Iris pigment epithelial cell (primary cell): Measurements from ENCODE around the gene PRKCB.
"Not testable (repeated sequence)": the region's sequence is repeated elsewhere in the genome, so short reads cannot be mapped to it uniquely, and the experiment has no call there.

Experiments used
- DNase-seq: peaks from one replicate; pipeline ENCODE4 v3.0.0-alpha.2; 2011; ENCODE audit warnings: low read depth

The PRKCB gene

GRCh38 chr16:24098896-24099295, 263.1 kb downstream of the PRKCB start:
- no peak for DNase-seq

- no peak for DNase-seq
These were observed 265.6 kb downstream of the PRKCB start for GRCh38 chr16:24101431-24101830.

GRCh38 chr16:24102209-24102660, 266.5 kb downstream of the PRKCB start:
- DNase-seq = no peak

- not testable (repeated sequence) for DNase-seq
These were observed 269.7 kb downstream of the PRKCB start for GRCh38 chr16:24105471-24105870.

DNA sequence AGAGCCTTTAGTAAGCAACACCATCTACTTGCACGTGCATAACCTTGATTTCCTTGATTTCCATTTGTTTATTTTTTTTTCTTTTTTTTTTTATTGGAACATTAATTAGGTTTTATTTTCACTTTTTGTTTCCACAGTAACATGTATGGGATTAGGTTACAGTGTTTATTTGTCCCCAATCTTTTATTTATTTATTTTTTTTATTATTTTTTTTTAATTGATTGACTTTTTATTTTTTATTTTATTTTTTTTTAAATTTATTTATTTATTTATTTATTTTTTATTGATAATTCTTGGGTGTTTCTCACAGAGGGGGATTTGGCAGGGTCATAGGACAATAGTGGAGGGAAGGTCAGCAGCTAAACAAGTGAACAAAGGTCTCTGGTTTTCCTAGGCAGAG, 272.3 kb downstream of the PRKCB start:
- DNase-seq = not testable (repeated sequence)

GRCh38 chr16:24111724-24112302, 276.0 kb downstream of the PRKCB start:
- no peak for DNase-seq

- no peak for DNase-seq
These were observed 277.4 kb downstream of the PRKCB start for GRCh38 chr16:24113115-24113745.

- DNase-seq = no peak
These were observed 279.1 kb downstream of the PRKCB start for GRCh38 chr16:24114876-24115275.

GRCh38 chr16:24116046-24116776, 280.4 kb downstream of the PRKCB start:
- DNase-seq = no peak

- no peak for DNase-seq
These were observed 281.2 kb downstream of the PRKCB start for GRCh38 chr16:24116989-24117388.

GRCh38 chr16:24117680-24118079, 281.9 kb downstream of the PRKCB start:
- DNase-seq = no peak

DNA sequence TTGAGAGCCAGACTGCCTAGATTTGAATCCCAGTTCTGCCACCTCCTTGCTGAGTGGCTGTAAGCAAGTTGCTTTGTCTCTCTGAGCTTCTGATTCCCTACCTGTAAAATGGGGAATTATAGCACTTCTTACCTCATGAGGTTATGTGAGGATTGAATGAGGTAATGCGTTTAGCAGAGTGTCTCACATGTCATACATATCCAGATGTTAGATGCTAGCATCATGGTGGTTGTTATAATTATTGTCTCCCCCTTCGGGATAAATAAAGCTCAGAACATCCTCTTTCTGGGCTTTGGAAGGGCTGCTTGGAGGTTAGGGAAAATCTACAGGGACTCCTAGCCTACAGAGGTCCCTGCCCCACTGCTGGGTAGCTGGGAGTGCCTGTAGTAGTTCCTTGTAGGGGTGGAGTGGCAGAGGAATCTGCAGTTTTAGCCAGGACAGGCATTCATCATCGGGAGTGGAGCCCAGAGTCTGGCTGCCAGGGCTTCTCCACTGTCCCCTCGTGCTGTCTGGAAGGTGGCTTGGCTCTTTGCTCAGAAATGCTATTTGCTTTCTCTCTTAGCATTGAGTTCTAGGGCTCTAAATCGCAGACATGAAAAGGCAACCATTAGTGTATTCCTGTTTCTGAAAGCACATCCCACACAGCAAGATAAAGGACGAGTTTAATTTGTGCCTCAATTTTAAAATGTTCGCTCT, 282.5 kb downstream of the PRKCB start:
- DNase-seq = no peak

GRCh38 chr16:24119807-24120206, 284.0 kb downstream of the PRKCB start:
- DNase-seq = no peak

- no peak for DNase-seq
These were observed 287.5 kb downstream of the PRKCB start for GRCh38 chr16:24123275-24123674.

DNA sequence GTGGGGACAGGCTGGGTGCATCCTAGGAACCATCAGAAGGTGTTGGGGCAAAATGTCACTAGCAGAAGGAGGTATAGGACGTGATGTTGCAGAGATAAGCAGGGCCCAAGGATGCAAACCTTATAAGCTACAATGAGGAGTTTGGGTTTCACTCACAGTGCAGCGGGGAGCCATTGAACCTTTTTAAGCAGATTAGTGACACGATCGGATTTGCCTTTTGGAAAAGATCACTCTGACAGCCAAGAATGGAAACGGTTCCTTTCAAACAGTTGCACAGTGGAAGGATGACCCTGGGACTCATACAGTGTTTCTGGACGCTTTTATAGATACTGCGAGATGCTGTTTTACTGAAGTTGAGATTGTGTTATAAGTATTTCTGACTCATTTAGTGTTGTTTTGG, 288.5 kb downstream of the PRKCB start:
- no peak for DNase-seq

- no peak for DNase-seq
These were observed 289.4 kb downstream of the PRKCB start for GRCh38 chr16:24125214-24125613.

DNA sequence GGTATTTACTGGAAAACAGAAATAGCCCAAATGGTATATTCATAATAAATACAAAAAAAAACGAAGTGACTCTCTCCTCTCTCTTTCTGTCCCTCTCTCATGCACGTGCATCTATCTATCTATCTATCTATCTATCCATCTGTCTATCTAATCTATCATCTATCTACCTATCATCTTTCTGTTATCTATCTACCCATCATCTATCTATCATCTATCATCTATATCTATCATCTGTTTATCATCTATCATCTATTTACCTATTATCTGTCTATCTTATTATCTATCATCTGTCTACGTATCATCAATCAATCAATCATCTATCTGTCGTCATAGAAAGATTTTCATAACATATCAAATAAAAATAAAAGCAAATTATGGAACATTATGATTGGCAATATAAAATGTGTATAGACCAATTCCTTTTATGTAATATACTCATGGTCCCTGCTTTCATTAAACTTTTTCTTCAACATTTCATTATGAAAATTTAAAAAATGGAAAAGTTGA, 293.7 kb downstream of the PRKCB start:
- no peak for DNase-seq

DNA sequence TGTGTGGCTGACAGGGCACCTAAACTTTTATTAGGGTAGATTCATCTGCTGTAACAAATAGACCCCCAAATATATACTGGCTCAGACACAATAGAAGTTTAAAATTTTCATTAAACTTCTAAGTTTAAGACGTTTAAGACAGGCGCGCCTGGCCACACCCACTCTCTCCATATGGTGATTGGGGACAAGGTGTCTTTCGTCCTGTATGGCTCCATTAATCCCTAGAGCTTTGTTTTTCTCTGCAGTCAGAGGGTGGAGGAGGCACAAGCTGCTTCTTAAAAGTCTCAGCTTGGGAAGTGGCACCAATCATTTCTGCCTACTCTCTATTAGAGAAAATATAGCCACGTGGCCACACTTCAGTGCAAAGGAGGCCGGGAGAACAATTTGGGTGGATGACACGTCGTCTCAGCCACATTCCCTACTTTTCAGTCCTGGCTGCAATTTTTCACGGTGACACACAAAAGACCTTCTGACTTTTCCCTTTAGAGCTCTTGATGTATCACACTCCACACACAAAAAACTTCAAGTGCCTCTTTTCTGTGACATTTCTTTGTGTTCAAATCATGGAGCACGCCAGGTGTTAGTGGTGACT, 294.8 kb downstream of the PRKCB start:
- DNase-seq = no peak

GRCh38 chr16:24131294-24131693, 295.5 kb downstream of the PRKCB start:
- no peak for DNase-seq

DNA sequence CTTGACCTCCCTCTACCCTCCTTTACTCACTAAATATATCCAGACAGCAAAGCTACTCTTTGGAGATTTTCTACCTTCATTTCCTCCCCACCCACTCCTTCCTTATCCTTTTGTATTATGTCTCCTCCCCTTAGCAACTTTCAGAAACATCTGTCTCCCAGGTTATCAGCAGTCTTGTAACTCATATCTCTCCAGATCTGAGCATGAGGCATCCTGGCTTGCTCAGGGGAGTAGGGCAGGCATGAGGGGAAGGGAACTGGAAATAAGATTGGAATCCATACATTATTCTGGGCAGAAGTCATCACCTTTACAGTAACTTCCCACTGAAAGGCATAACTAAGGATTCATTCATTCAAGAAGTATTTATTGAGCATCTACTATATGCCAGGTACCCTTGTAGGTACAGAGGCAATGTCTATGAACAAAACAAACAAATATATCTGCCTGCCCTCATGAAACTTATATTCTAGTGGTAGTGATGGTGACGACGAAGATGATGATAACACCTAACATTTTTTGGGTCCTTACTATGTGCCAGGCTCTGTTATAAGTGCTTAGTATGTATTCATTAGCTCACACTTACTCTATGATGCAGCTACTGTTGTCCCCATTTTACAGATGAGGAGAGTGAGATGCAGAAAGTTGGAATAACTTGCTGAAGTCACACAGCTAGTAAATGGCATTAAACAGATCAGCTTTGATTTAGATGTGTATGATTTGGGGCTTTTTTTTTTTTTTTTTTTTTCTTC, 296.4 kb downstream of the PRKCB start:
- DNase-seq = no peak

- DNase-seq = no peak
These were observed 297.0 kb downstream of the PRKCB start for GRCh38 chr16:24132797-24133155.
